Activated CD4-positive, alpha-beta T cell treated with anti-CD3 and anti-CD28 coated beads, Interleukin-2, Interleukin-6, amounts not matched to agents 100 ng/mL and 50 ng/mL, durations not matched to agents 16 hours and 8 hours (primary cell): ENCODE results near the gene OAT.

Experiments
- DNase-seq: peaks from one replicate; pipeline ENCODE4 v3.0.0-alpha.2; 2020

OAT gene

DNA sequence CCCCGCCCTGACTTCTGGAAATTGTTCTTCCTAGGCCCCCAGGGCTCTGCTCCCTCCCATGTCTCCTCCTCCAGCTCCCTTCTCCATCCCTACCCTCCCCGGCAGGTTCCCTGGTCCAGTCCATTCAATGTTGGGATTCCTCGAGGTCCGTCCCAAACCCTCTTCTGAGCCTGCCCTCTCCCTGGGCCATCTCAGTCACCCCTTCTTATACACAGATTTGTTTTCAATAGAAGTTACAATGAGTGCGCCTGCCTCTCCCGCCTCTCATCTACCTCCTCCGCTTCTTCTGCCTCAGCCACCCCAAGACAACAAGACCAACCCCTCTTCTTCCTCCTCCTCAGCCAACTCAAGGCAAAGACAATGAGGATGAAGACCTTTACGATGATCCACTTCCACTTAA lies 67.9 kb downstream of the OAT start:
- no peak for DNase-seq

DNA sequence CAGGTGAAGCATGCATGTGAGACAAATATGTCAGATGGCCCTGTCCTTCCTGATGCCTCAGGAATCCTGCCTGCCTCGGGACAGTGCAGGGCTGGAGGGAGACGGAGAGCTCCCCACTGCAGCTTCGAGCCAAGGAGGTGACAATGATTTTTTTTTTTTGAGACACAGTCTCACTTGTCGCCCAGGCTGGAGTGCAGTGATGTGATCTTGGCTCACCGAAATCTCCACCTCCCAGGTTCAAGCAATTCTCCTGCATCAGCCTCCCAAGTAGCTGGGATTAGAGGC lies 68.8 kb downstream of the OAT start:
- DNase-seq, result no peak

GRCh38 chr10:124349231-124349995 lies 69.3 kb downstream of the OAT start:
- DNase-seq, result no peak

- DNase-seq, result no peak
Measured at GRCh38 chr10:124348801-124349200, 69.9 kb downstream of the OAT start.

DNA sequence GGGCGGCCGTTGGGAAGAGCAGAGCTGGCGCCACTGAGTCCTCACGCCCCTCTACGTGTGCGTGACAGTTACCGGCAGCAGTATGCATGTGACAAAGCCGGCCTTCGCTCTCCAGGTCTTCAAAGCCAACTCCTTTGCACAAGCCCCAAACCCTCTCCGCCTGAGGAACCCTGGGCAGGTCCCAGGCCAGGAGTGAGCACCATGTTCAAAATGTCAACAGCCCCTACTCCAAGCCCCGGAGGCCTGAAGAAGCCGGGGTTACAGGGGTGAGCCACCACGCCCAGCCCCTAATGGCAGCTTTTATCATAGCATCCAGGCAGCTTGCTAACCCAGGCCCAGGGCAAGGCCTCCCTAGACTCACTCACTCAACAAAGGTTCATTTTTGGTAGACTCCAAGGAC lies 70.8 kb downstream of the OAT start:
- DNase-seq, result no peak
